ENCODE measurements around the gene FBRS.

The FBRS gene

DNA sequence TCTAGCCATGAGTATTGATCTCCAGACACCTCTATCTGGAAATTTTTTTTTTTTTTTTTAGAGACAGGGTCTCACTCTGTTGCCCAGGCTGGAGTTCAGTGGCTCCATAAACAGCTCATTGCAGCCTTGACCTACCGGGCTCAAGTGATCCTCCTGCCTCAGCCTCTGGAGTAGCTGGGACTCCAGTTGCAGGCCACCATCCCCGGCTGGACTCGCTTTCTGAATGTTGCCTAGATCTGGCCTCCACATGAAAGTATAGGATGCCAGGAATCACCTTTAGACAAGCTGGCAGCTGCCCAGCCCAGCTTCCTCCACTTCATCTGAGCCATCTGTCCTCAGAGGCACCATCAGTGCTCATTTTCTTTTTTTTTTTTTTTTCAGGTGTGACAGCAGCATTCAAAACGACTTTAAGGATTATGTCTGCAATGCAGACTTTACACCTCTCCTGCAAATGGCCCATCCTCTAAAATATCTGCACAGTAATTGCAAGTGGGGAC is 13.8 kb upstream of the FBRS start:
- no peak for DNase-seq (ENCODE audit: low read depth)

DNA sequence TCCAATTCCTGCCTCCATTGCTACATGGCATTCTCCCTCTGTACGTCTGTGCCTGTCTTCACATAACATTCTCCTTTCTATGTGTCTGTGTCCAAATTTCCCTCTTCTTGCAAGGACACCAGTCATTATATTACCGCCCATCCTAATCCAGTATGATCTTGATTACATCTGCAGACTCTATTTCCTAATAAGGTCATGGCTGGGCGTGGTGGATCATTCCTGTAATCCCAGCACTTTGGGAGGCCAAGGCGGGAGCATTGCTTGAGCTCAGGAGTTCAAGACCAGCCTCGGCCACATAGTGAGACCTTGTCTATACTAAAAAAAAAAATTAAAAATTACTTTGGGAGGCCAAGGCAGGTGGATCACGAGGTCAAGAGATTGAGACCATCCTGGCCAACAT is 12.5 kb upstream of the FBRS start:
- DNase-seq (ENCODE audit: low read depth), result no peak

DNA sequence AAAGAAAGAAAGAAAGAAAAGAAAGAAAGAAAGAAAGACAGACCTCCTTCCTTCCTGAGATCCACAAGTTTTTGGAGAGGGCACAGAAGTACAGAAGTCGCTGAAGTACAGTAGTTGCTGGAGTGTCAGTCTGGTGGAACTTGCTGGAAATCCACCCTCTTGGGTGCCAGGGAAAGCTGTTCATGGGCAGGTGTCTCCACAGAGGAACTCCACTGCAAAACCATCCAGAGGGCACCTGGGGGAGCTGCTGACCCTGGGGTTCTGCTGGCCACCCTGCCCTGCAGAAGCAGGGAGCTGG is 11.0 kb upstream of the FBRS start:
- DNase-seq (ENCODE audit: low read depth), result no peak

DNA sequence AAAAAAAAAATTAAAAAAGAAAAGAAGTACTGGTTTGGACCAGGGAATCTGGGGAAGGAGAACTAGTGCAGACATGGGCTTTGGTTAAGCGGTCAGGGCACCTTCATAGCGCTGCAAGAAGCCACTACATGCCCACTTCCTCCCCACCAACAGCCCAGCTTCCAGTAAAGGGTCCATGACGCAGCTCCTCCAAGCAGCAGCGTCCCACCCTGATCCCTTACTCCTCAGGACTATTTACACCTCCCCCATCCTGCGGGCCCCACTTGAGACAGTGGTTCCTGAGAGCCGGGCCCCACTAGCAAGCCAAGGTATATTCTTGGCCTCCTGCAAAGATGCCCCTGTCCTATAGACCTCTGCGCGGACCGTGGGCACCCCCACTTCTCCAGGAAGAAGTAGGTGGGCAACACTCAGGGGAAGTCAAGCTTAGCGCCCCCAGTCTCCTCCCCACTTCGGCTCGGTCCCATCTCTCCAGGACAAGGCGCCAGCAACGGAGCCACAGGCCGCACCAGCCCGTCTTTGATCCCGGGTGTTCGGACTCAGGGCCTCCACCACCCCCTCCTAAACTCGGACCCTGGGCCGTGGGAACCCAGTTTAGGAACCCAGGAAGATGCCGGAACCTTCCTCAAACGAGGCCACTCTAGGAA is 8.4 kb upstream of the FBRS start:
- DNase-seq (ENCODE audit: low read depth), result peak; percentile 16

DNA sequence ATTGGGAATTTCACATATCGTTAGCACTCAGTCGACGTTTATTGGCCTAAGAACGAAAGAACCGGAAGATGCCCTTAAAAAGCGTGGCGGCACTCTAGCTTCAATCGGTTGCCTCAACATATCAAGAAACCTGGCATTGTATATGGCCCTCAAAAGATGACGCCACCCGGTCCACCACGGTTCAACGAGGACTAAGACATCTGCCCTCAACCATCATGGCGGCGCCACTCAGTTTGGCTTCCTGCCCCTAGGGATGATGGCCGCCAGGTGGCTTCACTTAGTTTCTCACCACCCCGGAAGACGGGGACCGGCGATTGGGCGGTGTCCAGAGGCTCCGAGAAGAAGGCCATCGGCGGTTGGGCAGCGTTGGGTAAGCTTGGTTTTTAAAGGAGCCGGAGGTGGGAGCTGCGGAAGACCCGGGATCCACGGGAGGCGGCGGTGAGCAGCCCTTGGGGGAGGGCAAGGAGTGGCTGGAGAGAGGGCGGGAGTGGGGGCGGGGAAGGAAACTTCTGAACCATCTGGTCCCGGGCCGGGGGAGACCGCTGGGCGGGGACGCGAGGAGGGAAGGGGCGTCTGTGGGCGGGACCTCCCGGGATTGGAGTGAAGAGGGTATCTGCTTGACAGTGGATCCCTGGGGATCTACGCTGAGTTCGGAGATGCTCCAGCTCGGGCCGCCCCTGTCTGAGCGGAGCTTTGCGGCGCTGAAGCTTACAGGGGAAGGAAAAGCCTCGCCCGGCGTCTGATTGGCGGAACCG is 7.7 kb upstream of the FBRS start, which contains the start of gene PRR14:
Gene PRR14 (plus strand): TSS at position 592 of the 755 bp plus-strand sequence. CDS start 686 bp downstream, outside the sequence.
- peak; percentile 94 for DNase-seq (ENCODE audit: low read depth)

DNA sequence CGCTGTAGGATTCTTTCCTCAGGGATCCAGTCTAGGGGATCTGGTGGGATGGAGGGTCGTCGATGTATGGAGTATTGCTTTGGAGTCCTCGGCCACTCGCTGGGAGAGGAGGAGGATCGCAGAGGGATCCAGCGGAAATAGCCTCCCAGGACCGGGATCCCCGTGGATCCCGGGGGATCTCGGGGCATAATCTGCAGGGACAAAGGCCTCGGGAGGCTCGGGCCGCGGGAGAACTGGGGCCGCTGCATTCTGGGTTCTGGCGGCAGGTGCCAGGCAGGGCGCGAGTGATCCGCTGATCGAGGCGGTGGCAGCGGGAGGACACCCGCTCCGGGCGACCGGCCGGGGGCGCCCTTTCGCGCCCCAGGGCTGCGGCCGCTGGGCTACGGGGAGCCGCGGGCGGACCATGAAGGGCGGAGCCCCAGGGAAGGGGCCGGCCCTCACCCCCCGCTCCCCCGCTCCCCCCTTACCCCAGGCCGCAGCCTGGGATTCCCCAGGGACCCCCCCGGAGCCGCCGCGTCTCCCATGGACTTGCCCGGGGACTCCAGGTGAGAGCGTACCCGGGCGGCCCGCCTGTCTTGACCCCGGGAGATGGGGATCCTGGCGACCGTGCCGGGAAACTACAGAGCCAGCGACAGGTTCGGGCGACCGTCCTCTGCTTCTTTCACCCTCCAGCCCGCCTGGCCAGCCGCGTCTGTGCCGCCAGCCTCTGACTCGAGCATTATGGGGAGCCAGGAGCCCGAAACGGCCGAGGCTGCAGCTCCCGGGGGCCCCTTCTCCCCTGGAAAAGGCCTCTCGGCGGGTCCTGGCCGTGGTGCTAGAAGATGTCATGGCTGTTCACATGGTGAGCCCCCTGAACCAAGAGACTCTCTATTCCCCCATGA is 6.9 kb upstream of the FBRS start:
- peak; percentile 61 for DNase-seq (ENCODE audit: low read depth)

DNA sequence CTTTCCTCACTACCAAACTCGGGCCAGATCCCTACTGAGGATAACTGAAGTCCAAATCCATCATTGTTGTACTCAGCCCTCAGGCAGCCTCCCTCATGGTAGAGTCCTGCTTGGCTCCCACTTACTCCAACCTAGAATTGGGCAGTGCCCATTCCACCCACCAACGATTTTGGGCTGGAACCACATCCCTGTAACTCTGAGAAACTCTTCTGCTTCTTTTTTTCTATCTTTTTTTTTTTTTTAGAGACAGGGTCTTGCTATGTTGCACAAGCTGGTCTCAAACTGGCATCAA is 6.3 kb upstream of the FBRS start:
- no peak for DNase-seq (ENCODE audit: low read depth)

DNA sequence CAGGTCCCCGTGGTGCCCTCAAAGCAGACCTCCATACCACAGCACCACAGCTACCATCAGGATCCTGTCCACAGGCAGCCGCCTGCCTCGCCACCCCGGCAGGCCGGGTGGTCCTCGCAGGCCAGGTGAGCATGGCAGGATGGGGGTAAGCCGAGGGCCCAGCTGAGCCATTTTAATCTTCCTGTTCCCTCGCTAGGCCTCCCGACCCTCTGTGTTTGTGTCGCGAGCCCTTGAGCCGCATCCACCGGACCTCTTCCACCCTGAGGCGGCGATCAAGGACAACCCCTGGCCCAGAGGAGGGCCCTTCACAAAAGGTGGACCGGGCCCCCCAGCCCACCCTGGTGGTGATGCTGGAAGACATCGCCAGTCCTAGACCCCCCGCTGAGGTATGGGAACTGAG is 5.5 kb upstream of the FBRS start:
- no peak for DNase-seq (ENCODE audit: low read depth)

DNA sequence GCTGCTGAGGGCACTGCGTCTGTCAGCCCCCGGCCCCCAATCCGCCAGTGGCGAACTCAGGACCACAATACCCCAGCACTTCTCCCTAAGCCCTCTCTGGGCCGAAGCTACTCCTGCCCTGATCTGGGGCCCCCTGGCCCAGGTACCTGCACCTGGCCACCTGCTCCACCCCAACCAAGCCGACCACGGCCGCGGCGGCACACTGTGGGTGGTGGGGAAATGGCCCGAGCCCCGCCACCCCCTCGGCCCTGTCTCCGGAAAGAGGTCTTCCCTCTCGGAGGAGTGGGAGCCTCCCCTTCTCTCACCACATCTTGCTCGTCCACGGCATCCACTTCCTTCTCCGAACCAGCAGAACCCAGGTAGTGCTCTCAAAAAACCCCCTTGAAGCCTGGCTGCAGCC is 3.4 kb upstream of the FBRS start:
- no peak for DNase-seq (ENCODE audit: low read depth)

DNA sequence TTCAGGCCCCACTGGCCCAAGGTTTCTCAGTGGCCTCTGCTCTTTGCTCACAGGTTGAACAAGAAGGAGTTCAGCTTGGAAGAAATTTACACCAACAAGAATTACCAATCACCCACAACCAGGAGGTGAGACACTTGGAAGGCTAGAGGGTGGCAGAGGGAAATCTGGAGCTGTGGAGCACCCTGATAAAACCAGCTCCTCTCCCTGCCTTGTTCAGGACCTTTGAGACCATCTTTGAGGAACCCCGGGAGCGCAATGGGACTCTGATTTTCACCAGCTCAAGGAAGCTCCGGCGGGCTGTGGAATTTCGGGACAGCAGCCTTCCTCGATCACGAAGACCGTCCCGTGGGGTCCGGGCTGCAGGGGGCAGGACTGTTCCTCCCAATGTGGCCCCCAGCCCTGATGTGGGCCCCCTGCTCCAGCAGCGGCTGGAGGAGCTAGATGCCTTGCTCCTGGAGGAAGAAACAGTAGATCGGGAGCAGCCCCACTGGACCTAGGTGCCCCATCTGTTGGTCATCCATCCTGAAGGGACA is 2.4 kb upstream of the FBRS start:
- DNase-seq (ENCODE audit: low read depth), result no peak

DNA sequence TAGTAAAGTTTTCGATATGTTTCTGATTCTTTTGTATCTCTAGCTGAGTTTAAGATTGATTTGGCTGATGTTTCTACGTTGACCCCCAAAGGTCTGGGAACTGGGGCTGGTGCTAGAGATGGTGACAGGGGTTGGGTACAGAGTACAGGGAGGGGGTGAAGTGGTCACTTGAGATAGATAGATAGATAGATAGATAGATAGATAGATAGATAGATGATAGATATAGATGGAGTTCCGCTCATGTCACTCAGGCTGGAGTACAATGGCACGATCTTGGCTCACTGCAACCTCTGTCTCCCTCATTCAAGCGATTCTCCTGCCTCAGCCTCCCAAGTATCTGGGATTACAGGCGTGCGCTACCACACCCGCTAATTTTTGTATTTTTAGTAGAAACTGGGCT is 1.8 kb upstream of the FBRS start:
- no peak for DNase-seq (ENCODE audit: low read depth)

DNA sequence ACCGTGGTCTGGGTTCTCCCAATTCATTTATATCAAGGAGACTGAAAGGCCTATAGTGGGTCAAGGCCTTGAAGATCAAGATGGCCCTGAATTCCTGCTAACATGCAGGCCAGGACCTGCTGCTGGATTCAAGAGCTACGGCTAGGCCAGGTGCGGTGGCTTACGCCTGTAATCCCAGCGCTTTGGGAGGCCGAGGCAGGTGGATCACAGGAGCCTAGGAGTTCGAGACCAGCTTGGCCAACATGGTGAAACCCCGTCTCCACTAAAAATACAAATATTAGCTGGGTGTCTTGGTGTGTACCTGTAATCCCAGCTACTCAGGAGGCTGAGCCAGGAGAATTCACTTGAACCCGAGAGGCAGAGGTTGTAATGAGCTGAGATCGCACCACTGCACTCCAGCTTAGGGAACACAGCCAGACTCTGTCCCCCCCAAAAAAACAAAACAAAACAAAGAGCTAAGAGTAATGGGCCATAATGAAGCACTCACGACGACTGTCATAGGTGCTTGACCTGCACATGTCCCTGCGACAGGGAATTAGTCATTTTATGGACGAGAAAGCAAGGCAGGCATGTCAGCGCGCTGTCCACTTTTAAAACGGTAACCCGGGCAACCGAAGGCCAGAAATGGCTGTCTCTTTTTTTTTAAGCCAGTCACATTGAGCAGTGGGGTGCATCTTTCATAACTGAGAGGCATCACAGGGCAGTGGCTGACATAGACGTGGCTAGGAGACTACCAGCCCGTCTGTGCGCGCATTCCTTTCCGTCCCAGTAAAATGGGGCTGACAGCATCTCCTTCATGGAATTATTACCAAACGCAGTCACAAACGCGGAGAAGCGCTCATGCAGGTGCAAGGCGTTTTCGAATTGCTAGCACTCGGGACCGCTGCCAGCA is 1.0 kb upstream of the FBRS start:
- no peak for DNase-seq (ENCODE audit: low read depth)

DNA sequence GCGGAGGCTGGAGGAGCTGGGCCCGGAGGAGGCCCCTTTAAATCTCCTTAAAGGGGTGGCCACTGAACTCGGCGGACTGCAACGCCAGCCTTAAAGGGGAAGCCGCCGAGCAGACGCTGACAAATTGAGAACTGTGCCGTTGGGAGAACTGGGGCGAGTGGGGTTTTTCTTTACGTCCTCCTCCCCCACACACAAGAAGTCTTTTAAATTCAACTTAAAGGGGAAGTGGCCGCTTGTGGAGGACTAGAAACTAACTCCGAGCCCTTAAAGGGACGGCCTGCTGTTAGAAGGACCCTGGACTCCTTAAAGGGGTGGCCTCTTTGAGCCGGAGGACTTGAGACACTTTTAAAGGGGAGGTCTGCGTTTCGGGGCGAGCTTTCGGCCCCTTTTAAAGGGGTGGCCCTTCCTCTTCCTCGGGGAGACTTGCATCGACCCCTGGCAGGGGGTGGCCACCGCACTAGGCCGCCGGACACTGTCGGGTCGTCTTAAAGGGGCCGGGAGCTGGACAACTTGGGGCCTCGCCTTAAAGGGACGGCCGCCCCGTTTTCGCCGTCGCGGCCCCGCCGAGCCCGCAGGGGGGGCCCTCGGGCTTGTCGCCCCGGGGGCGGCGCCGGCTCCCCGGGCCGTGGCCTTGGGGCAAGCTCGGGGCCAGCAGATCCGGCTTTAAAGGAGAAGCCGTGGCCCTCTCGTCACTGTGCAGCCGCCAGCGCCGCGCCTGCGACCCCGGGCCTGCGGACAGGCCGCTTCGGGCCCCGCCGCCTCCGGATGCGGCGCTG is 688 bp downstream of the FBRS start:
- no peak for DNase-seq (ENCODE audit: low read depth)

DNA sequence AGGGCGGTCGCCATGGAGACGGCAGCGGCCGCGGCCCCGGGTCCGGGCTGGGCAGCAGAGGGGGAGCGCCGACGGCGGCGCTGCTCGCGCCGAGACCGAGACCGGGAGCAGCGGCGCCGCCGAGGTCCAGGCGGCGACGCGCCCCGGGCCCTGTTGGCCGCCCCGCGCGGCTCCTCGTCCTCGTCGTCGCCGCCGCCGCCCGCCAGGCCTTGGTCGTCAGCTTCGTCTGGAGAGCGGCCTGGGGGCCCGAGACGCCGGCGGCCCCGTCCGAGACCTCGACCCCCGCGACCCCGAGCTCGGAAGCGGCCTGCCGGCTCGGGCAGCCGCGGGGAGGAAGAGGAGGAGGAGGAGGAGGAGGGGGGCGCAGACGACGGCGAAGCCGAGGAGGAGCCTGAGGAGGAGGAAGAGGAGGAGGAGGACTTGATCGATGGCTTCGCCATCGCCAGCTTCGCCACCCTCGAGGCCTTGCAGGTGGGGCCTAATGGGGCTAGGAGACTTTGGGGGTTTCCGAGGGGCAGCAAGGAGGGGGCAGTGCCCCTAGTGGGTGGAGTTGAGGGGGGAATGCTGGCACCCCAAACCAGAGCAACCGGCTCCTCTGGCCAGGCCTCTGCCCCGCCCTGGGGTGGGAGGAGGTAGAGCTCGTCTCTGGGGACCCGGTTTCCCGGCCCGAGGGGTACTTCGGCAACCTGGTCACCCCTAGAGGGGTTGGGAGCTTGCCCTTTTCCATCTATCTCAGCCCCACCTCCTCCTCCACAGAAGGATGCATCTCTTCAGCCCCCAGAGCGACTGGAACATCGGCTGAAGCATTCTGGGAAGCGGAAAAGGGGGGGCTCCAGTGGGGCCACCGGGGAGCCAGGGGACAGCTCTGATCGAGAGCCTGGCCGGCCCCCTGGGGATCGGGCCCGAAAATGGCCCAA is 1.5 kb downstream of the FBRS start:
- DNase-seq (ENCODE audit: low read depth), result peak; percentile 26

DNA sequence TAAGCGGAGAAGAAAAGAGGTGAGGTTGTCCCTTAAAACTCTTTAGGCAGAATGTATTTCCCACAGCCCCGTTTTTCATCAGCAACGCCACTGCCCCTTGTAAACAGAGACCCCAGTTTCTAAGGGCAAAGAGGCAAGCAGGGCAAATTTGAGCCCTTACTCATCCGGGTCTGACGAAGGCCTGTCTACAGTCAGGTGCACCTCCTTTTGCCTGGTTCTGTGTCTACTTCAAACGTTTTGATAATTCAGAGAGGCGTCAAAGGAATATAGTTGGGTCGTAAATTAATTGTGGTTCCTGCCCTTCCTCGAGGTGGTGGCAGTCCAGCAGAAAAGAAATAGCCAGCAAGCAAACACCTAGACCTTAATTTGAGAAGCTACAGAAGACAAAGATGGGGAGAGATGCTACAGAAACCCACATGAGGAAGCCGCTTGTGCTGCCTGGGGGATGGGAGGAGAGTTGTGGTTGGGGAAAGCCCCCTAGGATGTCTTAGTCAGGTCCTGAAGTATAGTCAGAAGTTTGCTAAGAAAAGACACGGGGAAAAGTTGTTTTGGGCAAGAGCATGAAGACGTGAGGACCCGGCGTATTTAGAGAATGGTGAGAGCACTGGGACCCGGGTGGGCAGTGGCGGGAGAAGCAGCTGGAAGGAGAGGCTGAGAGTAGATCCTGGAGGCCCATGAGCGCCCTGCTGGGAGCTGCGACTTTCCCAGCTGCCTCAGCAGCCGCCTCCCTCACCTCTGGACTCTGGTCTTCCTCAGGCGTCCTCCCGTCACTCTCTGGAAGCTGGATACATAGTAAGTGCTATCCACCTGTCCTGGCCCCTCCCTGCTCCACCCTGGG is 2.4 kb downstream of the FBRS start:
- peak; percentile 57 for DNase-seq (ENCODE audit: low read depth)

DNA sequence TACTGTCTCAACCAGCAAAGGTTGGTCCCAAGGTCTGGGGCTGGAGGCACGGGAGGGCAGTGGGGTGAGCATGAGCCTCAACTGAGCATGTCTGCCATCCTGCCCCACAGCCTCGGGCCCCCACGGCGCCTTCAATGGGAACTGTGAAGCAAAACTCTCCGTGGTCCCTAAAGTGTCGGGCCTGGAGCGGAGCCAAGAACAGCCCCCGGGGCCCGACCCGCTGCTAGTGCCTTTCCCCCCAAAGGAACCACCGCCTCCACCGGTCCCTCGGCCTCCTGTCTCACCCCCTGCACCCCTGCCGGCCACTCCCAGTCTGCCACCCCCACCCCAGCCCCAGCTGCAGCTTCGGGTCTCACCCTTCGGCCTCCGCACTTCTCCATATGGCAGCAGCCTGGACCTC is 4.2 kb downstream of the FBRS start:
- no peak for DNase-seq (ENCODE audit: low read depth)

DNA sequence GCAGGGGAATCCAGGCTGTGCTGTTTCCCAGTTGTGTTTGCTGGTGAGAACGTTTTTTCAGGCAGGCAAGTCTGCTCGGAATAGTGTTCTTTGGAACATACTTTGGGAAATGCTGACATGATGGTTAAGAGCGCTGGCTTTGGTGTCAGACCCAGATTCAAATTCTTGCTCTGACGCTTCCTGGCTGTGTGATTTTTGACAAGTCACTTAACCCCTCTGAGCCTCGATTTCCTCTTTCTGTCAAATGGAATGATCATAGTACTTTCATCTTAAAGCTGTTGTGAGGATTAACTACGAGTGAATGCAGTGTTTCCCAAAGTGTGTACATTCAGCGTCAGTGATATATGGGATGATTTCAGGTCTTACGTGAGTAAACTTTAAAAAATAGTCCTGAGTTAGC is 4.8 kb downstream of the FBRS start:
- DNase-seq (ENCODE audit: low read depth), result no peak

DNA sequence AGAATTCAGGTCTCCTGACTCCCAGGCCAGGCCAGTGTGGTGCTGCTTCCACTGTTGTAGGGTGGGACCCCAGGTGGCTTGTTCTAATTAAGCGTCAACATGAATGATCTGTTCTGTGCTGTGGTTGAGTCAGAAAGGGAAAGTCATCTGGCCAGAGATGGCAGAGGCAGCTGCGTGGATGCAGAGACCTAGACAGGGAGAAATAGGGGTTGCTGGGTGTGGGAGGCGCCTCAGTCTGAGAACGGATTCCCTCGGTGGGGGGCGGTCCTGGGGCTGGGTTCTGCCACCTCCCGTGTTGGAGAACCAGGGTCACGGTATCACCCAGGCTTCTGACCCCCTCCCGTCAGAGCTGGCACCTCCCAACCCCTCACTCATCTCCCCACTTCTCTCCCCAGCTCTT is 5.6 kb downstream of the FBRS start:
- DNase-seq (ENCODE audit: low read depth), result no peak

DNA sequence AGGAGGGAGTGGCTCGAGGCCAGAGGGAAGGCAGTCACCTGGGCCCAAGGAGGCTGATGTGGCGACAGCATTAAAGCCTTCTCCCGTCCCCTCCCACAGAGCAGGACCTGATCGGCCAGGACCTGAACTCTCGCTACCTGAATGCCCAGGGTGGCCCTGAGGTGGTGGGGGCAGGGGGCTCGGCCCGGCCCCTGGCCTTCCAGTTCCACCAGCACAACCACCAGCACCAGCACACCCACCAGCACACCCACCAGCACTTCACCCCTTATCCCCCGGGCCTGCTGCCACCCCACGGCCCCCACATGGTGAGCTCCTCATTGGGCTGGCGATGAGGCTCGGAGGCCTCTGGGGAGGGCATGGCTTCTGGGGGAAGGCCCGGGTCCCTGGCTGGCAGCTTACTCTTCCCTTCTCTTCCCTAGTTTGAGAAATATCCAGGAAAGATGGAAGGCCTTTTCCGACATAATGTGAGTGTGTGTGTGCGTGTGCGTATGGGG is 6.4 kb downstream of the FBRS start:
- DNase-seq (ENCODE audit: low read depth), result no peak

All from activated T-cell treated with anti-CD3 and anti-CD28 coated beads for 1 hour (primary cell).